Endothelial cell of umbilical vein (primary cell): ENCODE data around the gene ACAT2. TPM values are rescaled to one million over a fixed set of nuclear protein-coding genes. Genes with fewer than 3 reads are reported as not detected.

Source experiments
- BruUV-seq: library from RNA; stranded (reverse); fragments of 400-500 nt; replicated peaks from 2 replicates; lab custom pipeline; 2021; lab: Mats Ljungman, UMichigan
- CTCF ChIA-PET: fragments of 300-600, 350-600 bp; sonication (Branson Sonifier 250); formaldehyde crosslinking; loops from one replicate; lab custom pipeline; 2021; ENCODE audit warnings: antibody characterized with exemption, inconsistent platforms; lab: Charles Lee
- POLR2A ChIA-PET: fragments of 300-600, 350-600 bp; sonication (Branson Sonifier 250); formaldehyde crosslinking; loops from one replicate; lab custom pipeline; 2021; ENCODE audit warnings: antibody characterized with exemption, inconsistent platforms; lab: Charles Lee
- DNase-seq: peaks from one replicate; pipeline ENCODE4 v3.0.0-alpha.2; 2011; ENCODE audit warnings: low read depth, low spot score
- FAIRE-seq: peaks from 2 replicates; lab custom pipeline; 2011; peaks lifted over from hg19 to GRCh38; lab: Jason Lieb, UNC
- H2AFZ ChIP-seq: 2 replicates; pipeline ENCODE4 v1.6.0; 2012; ENCODE audit warnings: low read depth, low read length, control low read depth, inconsistent platforms
- H3K27ac ChIP-seq: 2 replicates; pipeline ENCODE4 v1.5.1; 2011; ENCODE audit warnings: low read depth, mild to moderate bottlenecking, control low read depth, low read length, moderate library complexity; ENCODE audit not compliant: insufficient read depth
- H3K27me3 ChIP-seq, 2 experiments: 2 replicates each; pipeline versions ENCODE4 v1.6.0 to v1.6.1; 2011; ENCODE audit warnings: low read length in 2 of 2, mixed read lengths in 1 of 2; ENCODE audit not compliant: control insufficient read depth in 2 of 2, insufficient read depth in 2 of 2
- H3K36me3 ChIP-seq, 2 experiments: 2 replicates in 1 of 2; 3 replicates in 1 of 2; pipeline ENCODE4 v1.5.1; 2011; ENCODE audit warnings: low read length in 2 of 2, mild to moderate bottlenecking in 1 of 2, moderate library complexity in 1 of 2; ENCODE audit not compliant: control insufficient read depth in 2 of 2, insufficient read depth in 2 of 2; ENCODE audit errors: extremely low read depth in 1 of 2
- H3K4me1 ChIP-seq: 3 replicates; pipeline ENCODE4 v1.5.1; 2011; ENCODE audit warnings: mild to moderate bottlenecking, low read length; ENCODE audit not compliant: control insufficient read depth, insufficient read depth; ENCODE audit errors: extremely low read depth
- H3K4me2 ChIP-seq: 2 replicates; pipeline ENCODE4 v1.6.1; 2011; ENCODE audit warnings: low read length, control low read depth, mixed read lengths; ENCODE audit not compliant: insufficient read depth
- H3K4me3 ChIP-seq, 3 experiments: fragments of 200-600 bp in 1 of 3; sonication (generic), shearing (Covaris generic) in 1 of 3; replicated peaks in 1 of 3; 2 replicates each; pipeline ENCODE4 v1.5.1; 2011 to 2016; ENCODE audit warnings: control low read depth in 3 of 3, low read length in 3 of 3, mild to moderate bottlenecking in 2 of 3, inconsistent platforms in 1 of 3, low read depth in 1 of 3, moderate library complexity in 1 of 3; ENCODE audit not compliant: insufficient read depth in 1 of 3
- H3K79me2 ChIP-seq: 2 replicates; pipeline ENCODE4 v1.6.0; 2012; ENCODE audit warnings: low read length, inconsistent platforms; ENCODE audit not compliant: control insufficient read depth, insufficient read depth
- H3K9ac ChIP-seq: replicated peaks from 2 replicates; pipeline ENCODE3; 2011; ENCODE audit warnings: low read length, control low read depth; ENCODE audit not compliant: insufficient read depth; ENCODE audit errors: extremely low read depth
- H3K9me1 ChIP-seq: replicated peaks from 3 replicates; pipeline ENCODE4 v1.6.0; 2011; ENCODE audit warnings: mild to moderate bottlenecking, low read length; ENCODE audit not compliant: control insufficient read depth, insufficient read depth; ENCODE audit errors: extremely low read depth
- H3K9me3 ChIP-seq: replicated peaks from 2 replicates; pipeline ENCODE4 v1.5.1; 2012; ENCODE audit warnings: low read length, inconsistent platforms; ENCODE audit not compliant: control insufficient read depth, insufficient read depth
- H4K20me1 ChIP-seq: replicated peaks from 2 replicates; pipeline ENCODE3; 2011; ENCODE audit warnings: mild to moderate bottlenecking, low read length; ENCODE audit not compliant: control insufficient read depth, insufficient read depth; ENCODE audit errors: extremely low read depth
- EZH2 ChIP-seq: IDR thresholded peaks from 2 replicates; pipeline ENCODE4 v1.6.1; 2012; ENCODE audit warnings: borderline replicate concordance, low read depth, mild to moderate bottlenecking, moderate library complexity, low read length, inconsistent platforms; ENCODE audit not compliant: severe bottlenecking
- FOS ChIP-seq: IDR thresholded peaks from 2 replicates; pipeline ENCODE4 v1.6.1; 2011; ENCODE audit warnings: mild to moderate bottlenecking, low read length, moderate library complexity, borderline replicate concordance; ENCODE audit not compliant: insufficient read depth
- GATA2 ChIP-seq: IDR thresholded peaks from 2 replicates; pipeline ENCODE4 v1.7.0; 2011; ENCODE audit warnings: low read depth, mild to moderate bottlenecking, moderate library complexity, mixed read lengths, low read length; ENCODE audit not compliant: insufficient read length, insufficient read depth
- JUN ChIP-seq: IDR thresholded peaks from 2 replicates; pipeline ENCODE4 v1.6.1; 2011; ENCODE audit warnings: borderline replicate concordance, low read depth; ENCODE audit not compliant: insufficient read length, insufficient read depth
- MYC ChIP-seq: IDR thresholded peaks from one replicate; pipeline ENCODE4 v1.6.1; 2011; ENCODE audit warnings: mild to moderate bottlenecking, low read depth, low read length
- POLR2A ChIP-seq: IDR thresholded peaks from 2 replicates; pipeline ENCODE4 v1.6.1; 2012; ENCODE audit warnings: low read depth, mild to moderate bottlenecking, control low read depth, low read length
- POLR2AphosphoS5 ChIP-seq: IDR thresholded peaks from 2 replicates; pipeline ENCODE4 v1.6.1; 2012; ENCODE audit warnings: low read depth, mild to moderate bottlenecking, control low read depth, low read length, moderate library complexity; ENCODE audit not compliant: insufficient read depth
- dilution Hi-C: fragments of 300-500 bp; cut with MboI; formaldehyde crosslinking; loops from one replicate; pipeline ENCODE4 v1.15.0; 2019; ENCODE audit warnings: low sequenced_read_pairs; ENCODE audit not compliant: extremely low pct_ligation_motif_present
- intact Hi-C: fragments of 100-400 bp; cut with micrococcal nuclease; formaldehyde crosslinking; loops from one replicate; pipeline ENCODE4 v1.10.0; 2022
- polyA plus RNA-seq, 4 experiments: library from polyadenylated mRNA; depleted of rRNA in 3 of 4; stranded (reverse) in 3 of 4; unstranded in 1 of 4; fragments of >200 nt; gene quantifications; 2 replicates each; pipeline versions ENCODE4 v1.2.1 to v1.2.3, GENCODE V29; 2011 to 2012; ENCODE audit warnings: missing spikeins in 1 of 4
- total RNA-seq: library from RNA; stranded (reverse); gene quantifications from 2 replicates; pipeline ENCODE4 v1.2.3, GENCODE V29; 2021
- TF ChIP-seq, protein P1 (sequence below), 2 donors: IDR thresholded peaks; 1 replicate in 1 of 2; 2 replicates in 1 of 2; pipeline ENCODE4 v1.5.1; 2011; ENCODE audit warnings: low read length in 2 of 2, mild to moderate bottlenecking in 2 of 2, moderate library complexity in 2 of 2, control low read depth in 1 of 2, inconsistent platforms in 1 of 2, low read depth in 1 of 2; ENCODE audit not compliant: insufficient read depth in 1 of 2; ENCODE audit errors: extremely low read depth in 1 of 2
- TF ChIP-seq, protein P2 (sequence below): IDR thresholded peaks from 2 replicates; pipeline ENCODE4 v1.6.1; 2011; ENCODE audit not compliant: insufficient read depth, insufficient read length

Gene ACAT2
- total and polyA plus RNA-seq, 2 donors (not counting 3 experiments of a cell fraction or from before 2014, with no cell fraction given): 44.6 to 114 TPM

GRCh38 chr6:159804504-159804903, 42.7 kb downstream of the ACAT2 start:
- Histone ChIP-seq H3K79me2 (no peaks in the 10 kb centered on the region), H3K27ac (no peak overlapping the region), H3K9ac (no peak overlapping the region), H3K4me3 (no peak overlapping the region), H4K20me1 (no peaks in the 10 kb centered on the region), H3K9me1 (no peaks in the 10 kb centered on the region), H3K27me3 (no peaks in the 10 kb centered on the region), H3K4me2 (no peak overlapping the region), H2AFZ (no peak overlapping the region), H3K9me3 (no peaks in the 10 kb centered on the region), H3K4me1 (no peaks in the 10 kb centered on the region), H3K36me3 (no peaks in the 10 kb centered on the region)
- no peak for DNase-seq
- CTCF ChIA-PET: no interaction called here
- no TSS peak for BruUV-seq
- dilution Hi-C loops: no loop called here
- TF ChIP-seq FOS (no peak), EZH2 (no peak), JUN (no peak), POLR2AphosphoS5 (no peak), POLR2A (no peak), GATA2 (no peak), MYC (no peak)
- TF ChIP-seq, protein P1, sequence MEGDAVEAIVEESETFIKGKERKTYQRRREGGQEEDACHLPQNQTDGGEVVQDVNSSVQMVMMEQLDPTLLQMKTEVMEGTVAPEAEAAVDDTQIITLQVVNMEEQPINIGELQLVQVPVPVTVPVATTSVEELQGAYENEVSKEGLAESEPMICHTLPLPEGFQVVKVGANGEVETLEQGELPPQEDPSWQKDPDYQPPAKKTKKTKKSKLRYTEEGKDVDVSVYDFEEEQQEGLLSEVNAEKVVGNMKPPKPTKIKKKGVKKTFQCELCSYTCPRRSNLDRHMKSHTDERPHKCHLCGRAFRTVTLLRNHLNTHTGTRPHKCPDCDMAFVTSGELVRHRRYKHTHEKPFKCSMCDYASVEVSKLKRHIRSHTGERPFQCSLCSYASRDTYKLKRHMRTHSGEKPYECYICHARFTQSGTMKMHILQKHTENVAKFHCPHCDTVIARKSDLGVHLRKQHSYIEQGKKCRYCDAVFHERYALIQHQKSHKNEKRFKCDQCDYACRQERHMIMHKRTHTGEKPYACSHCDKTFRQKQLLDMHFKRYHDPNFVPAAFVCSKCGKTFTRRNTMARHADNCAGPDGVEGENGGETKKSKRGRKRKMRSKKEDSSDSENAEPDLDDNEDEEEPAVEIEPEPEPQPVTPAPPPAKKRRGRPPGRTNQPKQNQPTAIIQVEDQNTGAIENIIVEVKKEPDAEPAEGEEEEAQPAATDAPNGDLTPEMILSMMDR (IDR thresholded peaks at IDR 0.05; ENCODE audit: extremely low read depth in 1 of 2, insufficient read depth in 1 of 2, low read depth in 1 of 2, low read length in 2 of 2): no peak
- TF ChIP-seq, protein P2, sequence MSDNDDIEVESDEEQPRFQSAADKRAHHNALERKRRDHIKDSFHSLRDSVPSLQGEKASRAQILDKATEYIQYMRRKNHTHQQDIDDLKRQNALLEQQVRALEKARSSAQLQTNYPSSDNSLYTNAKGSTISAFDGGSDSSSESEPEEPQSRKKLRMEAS: no peak
- intact Hi-C loops: no loop called here
- POLR2A ChIA-PET: no interaction called here
- FAIRE-seq: no peak
